Germinal center (tissue), 1 donor: ENCODE measurements around the gene LRRC9.
"Not testable (repeated sequence)": the region's sequence is repeated elsewhere in the genome, so short reads cannot be mapped to it uniquely, and the experiment has no call there.

Experiments
- DNase-seq: peaks from one replicate; pipeline ENCODE4 v3.0.0; 2012; ENCODE audit warnings: mixed read lengths, low spot score

LRRC9 gene

DNA sequence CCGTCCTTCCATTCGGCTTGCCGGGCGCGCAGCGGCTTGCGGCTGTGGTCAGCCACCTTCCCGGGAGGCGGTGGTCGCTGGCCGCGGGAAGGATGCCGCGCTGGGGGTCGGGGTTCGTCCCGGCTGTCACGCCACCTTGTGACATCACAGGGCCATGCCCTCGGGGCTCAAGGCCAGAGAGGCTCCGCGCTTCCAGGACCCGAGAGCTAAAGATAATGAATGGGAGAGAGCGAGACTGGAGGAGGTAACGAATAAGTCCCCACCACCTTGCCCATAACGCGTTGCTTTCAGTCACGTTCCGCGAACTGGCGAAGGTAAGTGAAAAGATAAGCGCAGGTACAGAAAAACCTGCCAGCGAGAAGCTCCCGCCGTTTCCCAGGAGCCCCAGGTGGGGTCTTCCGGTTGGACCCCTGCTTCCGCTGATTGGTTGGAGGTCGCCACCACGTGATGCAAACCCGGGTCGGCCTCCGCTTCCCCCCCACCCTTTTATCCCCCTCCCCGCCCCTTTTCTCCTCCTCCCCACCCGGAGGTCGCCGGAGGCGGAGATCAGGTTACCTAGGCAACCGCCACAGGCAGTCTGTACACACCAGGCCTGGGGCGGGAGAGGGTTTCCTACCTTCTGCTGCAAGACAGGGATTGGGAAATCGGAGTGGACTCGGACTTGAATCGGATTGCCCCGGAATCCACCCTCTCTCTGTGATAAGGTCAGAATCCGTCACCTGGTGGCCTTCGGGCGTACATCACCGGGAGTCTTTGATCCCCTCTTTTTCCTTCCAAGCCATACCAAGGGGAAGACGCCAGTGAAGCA is at the start of gene LRRC9:
Gene LRRC9, plus strand, starts transcription at position 575 of the 808 bp plus-strand sequence.
- DNase-seq: peak; percentile 40

DNA sequence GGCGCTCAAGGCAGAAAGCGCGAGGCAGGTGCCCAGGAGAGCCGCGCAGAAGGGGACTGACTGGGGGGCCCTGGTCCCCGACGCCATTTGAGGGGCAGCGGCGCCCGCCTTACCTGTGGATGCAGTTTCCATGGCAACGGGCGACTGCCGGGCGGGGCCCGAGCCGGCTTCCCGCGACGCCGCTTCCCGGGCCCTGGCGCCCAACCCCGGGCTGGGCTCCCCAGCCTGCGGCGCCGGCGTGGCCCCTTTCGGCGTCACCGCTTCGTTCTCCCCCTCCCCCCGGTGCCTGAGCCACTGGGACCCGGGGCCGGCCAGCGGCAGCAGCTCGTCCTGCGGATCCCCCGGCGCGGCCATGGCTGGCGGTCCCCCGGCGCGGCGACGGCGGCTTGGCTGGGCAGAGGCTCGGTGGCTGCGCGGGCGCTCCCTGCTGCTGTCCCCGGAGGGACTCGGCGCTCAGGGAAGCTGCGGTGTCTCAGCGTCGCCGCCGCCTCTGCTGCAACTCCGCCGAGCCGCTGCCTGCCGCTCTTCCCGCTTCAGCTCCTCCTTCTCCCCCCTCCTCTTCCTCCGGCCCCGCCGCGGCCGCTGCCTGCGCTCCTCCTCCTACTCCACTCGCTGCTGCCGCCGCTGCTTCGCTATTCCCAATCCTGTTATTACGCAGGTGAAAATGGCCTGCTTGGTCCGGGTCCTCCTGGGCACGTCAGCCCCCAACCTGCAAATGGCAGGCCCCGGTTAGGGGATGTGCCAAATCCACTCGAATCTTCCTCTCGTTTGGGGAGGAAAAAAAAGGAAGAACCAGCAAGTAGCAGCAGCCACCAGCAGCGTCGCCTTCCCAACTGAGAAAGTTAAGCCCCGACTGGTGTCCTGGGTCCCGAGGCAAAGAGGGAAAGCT is 49.4 kb upstream of the LRRC9 start, which contains the start of gene RTN1:
Gene RTN1, minus strand, starts transcription at position 500 of the 889 bp plus-strand sequence. Its CDS starts 146 bp downstream, at position 354.
- DNase-seq: peak; percentile 30

- DNase-seq: no peak
Measured at GRCh38 chr14:59871166-59871495, 48.8 kb upstream of the LRRC9 start.

DNA sequence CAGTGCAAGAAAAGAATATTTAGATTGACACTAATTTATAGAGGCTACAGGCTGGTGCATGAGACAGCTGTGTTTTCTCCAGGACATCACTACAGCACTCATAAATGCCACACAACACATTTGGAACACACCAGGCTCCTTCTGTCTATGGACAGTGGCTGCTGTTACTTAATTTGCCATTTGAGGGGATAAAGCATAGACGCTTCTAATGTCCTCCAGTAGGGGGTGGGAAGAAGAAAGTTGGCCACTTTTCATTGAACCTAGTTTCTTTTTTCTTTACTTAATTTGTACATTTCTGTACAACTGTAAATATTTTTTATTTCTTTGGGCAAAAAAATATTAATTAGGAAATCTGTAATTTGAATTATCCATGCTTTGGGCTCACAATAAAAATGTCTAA is 37.0 kb upstream of the LRRC9 start:
- no peak for DNase-seq

DNA sequence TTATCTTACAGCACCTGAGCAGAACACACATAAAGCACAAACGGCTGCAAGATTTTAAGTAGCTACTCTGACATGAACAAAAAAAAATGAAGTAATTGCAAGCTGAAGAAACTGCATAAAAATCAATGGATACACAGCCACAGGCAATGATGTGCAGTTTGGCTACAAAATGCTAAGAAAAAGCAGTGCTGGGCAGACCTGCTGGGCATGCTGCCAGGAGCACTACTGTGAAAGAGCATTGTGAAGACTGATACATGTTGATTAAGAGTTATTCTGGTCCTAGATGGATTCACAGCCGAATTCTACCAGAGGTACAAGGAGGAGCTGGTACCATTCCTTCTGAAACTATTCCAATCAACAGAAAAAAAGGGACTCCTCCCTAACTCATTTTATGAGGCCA is 29.3 kb upstream of the LRRC9 start:
- no peak for DNase-seq

- DNase-seq: no peak
Measured at GRCh38 chr14:59895721-59896120, 24.2 kb upstream of the LRRC9 start.

DNA sequence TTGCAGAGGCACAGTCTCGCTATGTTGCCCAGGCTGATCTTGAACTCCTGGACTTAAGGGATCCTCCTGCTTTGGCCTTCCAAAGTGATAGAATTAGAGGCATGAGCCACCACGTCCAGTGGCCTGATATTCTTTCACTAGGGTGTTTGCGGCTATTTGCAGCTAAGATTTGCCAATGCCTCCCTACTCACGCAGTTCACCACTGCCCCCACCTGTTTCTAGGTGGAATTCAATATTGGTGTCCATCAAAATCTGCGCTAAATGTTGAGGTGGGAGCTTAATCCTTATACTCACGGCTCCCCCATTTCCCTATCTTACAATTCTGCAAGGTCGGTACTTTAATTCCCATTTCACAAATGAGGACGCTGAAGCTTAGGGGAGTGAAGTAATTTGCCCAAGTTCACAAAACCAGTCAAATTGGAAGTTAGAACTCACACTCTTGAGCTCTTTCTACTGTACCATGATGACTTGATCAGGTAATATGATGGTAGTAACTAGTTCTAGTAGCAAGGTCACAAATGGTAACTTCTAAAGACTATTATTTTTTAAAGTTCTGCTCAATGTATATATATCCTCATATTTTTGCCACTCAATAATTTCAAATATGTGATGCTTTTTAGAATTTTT is 22.1 kb upstream of the LRRC9 start:
- no peak for DNase-seq

DNA sequence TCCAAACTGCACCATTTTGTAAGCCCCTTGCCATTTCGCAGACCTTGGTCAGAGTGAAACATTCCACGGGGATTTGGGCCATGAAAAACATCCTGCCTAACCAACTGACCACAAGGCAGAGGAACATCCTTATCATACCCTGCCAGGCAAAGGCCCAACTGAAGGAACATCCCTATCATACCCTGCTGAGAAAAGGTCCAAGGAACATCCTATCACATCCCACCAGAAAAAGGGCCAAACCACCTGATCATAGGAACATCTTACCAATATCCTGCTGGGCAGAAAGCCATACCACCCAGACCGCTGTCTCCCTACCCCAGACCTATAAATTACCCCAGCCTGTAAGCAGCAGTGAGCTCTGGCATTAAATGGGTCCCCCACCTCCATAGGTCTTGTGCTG is 19.4 kb upstream of the LRRC9 start:
- no peak for DNase-seq

GRCh38 chr14:59904184-59904583 is 15.8 kb upstream of the LRRC9 start:
- no peak for DNase-seq

DNA sequence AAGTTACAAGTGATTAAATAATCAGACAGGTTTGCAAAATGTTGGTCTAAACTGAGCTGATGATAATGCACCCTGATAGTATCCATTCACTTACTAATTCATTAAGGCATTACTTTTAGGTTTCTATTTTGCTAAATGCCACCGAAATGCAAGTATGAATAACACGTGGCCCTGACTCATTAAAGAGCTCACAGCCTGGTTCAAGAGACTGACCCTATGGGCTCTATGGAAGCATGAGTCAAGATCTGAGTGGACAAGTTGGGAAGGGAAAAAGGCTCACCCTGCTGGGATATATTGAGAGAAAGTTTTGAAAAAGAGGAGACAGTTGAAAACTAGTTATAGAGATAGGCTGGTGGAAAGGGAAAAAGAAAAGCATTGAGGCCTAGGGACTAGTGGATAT is 14.8 kb upstream of the LRRC9 start:
- no peak for DNase-seq

GRCh38 chr14:59912443-59912842 is 7.5 kb upstream of the LRRC9 start:
- no peak for DNase-seq

GRCh38 chr14:59913187-59913586 is 6.8 kb upstream of the LRRC9 start:
- DNase-seq: no peak

GRCh38 chr14:59918824-59919569 is 947 bp upstream of the LRRC9 start:
- peak; percentile 28 for DNase-seq

GRCh38 chr14:59920378-59920683 is 387 bp downstream of the LRRC9 start:
- no peak for DNase-seq

DNA sequence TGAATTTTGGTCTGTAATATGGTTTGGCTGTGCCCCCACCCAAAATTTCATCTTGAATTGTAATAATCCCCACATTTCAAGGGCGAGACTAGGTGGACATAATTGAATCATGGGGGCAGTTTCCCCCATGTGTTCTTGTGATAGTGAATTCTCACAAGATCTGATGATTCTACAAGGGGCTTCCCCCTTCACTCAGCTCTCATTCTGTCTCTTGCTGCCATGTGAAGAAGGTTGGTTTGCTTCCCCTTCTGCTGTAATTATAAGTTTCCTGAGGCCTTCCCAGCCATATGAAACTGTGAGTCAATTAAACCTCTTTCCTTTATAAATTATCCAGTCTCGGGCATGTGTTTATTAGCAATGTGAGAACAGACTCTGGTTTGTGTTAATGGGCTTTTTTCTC is 5.9 kb downstream of the LRRC9 start:
- no peak for DNase-seq

DNA sequence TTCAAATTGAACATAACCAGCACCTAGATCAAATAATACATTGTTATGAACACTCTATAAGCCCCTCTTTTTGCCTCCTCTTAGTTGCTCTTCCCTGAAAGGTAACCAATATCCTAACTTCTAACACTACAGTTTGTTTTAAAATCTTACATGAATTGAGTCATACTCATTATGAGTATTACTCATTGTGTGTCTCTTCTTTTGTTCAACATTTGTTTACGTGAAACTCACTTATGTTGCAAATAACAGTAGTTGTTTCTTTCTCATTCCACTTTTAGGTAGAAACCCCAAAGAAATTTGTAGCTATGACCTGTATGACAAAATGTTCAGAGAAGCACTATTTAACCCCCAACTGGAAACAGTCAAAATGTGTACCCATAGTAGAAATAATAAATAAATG is 6.6 kb downstream of the LRRC9 start:
- no peak for DNase-seq

- DNase-seq: no peak
Measured at GRCh38 chr14:59931237-59931636, 11.3 kb downstream of the LRRC9 start.

GRCh38 chr14:59936145-59936544 is 16.2 kb downstream of the LRRC9 start:
- no peak for DNase-seq

- no peak for DNase-seq
Measured at GRCh38 chr14:59939828-59940227, 19.9 kb downstream of the LRRC9 start.

DNA sequence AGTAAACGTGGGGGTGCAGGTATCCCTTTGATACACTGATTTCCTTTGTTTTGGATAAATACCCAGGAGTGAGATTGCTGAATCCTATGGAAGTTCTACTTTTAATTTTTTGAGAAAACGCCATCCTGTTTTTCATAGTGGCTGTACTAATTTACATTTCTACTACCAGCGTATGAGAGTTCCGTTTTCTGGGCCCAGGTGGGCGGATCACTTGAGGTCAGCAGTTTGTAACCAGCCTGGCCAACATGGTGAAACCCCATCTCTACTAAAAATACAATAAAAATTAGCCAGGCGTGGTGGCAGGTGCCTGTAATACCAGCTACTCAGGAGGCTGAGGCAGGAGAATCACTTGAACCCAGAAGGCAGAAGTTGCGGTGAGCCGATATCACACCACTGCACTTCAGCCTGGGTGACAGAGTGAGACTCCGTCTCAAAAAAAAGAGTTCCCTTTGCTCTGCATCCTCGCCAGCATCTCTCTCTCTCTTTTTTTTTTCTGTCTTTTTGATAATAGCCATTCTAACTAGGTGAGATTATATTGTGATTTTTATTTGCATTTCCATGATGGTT is 22.4 kb downstream of the LRRC9 start:
- not testable (repeated sequence) for DNase-seq

GRCh38 chr14:59944909-59945308 is 25.0 kb downstream of the LRRC9 start:
- DNase-seq: no peak

GRCh38 chr14:59952141-59952540 is 32.2 kb downstream of the LRRC9 start:
- DNase-seq: not testable (repeated sequence)
